ENCODE measurements around the gene IMPDH1.

The IMPDH1 gene

DNA sequence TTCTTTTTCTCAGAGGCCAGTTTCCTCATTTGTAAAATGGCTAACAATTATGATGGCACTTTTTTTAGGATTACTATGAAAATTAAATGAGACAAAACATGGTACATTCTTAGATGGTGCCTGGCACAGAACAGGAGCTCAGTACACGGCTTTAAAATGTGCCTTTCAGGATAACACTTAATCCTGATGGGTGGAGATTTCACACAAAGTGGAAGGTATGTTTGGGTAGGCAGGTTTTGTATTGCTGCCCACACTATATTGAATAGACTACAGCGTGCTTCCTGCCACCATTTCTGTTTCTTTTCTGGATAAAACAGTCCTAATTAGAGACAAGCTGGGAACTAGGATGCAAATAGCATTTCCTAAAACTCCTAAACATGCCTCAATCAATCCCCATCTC is 22.0 kb upstream of the IMPDH1 start:
- Histone ChIP-seq H3K4ac (ENCODE audit: low read length) (no peak overlapping the region), H3K27ac (replicated peaks; ENCODE audit: low read length) (no peak overlapping the region), H3K79me1 (ENCODE audit: low read depth, low read length) (no peaks in the 10 kb centered on the region), H2BK12ac (ENCODE audit: low read length) (no peak overlapping the region), H3K4me3 (ENCODE audit: low read length in 2 of 2) (no peak overlapping the region), H3K4me2 (ENCODE audit: insufficient read depth, low read length, poor library complexity, severe bottlenecking) (no peak overlapping the region), H3K9me3 (replicated peaks in 1 of 2; ENCODE audit: control insufficient read depth in 2 of 2, insufficient read depth in 1 of 2, low read depth in 1 of 2, low read length in 2 of 2) (no peaks in the 10 kb centered on the region), H3K23ac (ENCODE audit: low read depth, low read length, poor library complexity) (no peak overlapping the region), H2AK5ac (ENCODE audit: low read depth, low read length) (no peak overlapping the region), H2AFZ (ENCODE audit: low read length) (no peak overlapping the region), H4K8ac (ENCODE audit: low read depth, low read length) (no peak overlapping the region), H2BK120ac (ENCODE audit: low read depth, low read length) (no peak overlapping the region), H3K27me3 (ENCODE audit: control insufficient read depth in 3 of 3, insufficient read depth in 3 of 3, low read depth in 1 of 3, low read length in 3 of 3) (peaks cover 0 to 41% (median 3%) of the 10 kb centered on the region in 3 experiments), H4K91ac (ENCODE audit: low read depth, low read length, poor library complexity) (no peak overlapping the region), H3K14ac (ENCODE audit: low read length) (no peak overlapping the region), H2BK15ac (ENCODE audit: low read length) (no peak overlapping the region), H3K18ac (ENCODE audit: low read length) (no peak overlapping the region), H3K9ac (ENCODE audit: low read depth, low read length, poor library complexity) (no peak overlapping the region), H3K4me1 (ENCODE audit: control insufficient read depth in 2 of 2, insufficient read depth in 1 of 2, low read depth in 1 of 2, low read length in 2 of 2) (peaks cover 0 to 3% of the 10 kb centered on the region in 2 donors), H3K36me3 (replicated peaks in 1 of 2; ENCODE audit: control insufficient read depth in 2 of 2, insufficient read depth in 2 of 2, low read length in 2 of 2) (no peaks in the 10 kb centered on the region), H2BK5ac (ENCODE audit: low read length) (no peak overlapping the region)
- no peak for DNase-seq (ENCODE audit: low spot score)
- no CpG with 5 or more reads among the region's 2 CpGs for WGBS, 2 donors (ENCODE audit: extremely low coverage in 2 of 2, insufficient read length in 2 of 2, insufficient replicate concordance in 1 of 2)

GRCh38 chr7:128431221-128431620 is 21.4 kb upstream of the IMPDH1 start:
- H3K79me1 ChIP-seq (ENCODE audit: low read depth, low read length): no peaks in the 10 kb centered on the region
- no peak overlapping the region for H3K27ac ChIP-seq (replicated peaks; ENCODE audit: low read length)
- H3K23ac ChIP-seq (ENCODE audit: low read depth, low read length, poor library complexity): no peak overlapping the region
- peaks cover 0 to 41% (median 3%) of the 10 kb centered on the region in 3 experiments for H3K27me3 ChIP-seq (ENCODE audit: control insufficient read depth in 3 of 3, insufficient read depth in 3 of 3, low read depth in 1 of 3, low read length in 3 of 3)
- H2BK15ac ChIP-seq (ENCODE audit: low read length): no peak overlapping the region
- no peak overlapping the region for H2BK12ac ChIP-seq (ENCODE audit: low read length)
- H3K9ac ChIP-seq (ENCODE audit: low read depth, low read length, poor library complexity): no peak overlapping the region
- H2BK5ac ChIP-seq (ENCODE audit: low read length): no peak overlapping the region
- no peak overlapping the region for H2BK120ac ChIP-seq (ENCODE audit: low read depth, low read length)
- peaks cover 0 to 3% of the 10 kb centered on the region in 2 donors for H3K4me1 ChIP-seq (ENCODE audit: control insufficient read depth in 2 of 2, insufficient read depth in 1 of 2, low read depth in 1 of 2, low read length in 2 of 2)
- no peaks in the 10 kb centered on the region for H3K9me3 ChIP-seq (replicated peaks in 1 of 2; ENCODE audit: control insufficient read depth in 2 of 2, insufficient read depth in 1 of 2, low read depth in 1 of 2, low read length in 2 of 2)
- no peak overlapping the region for H3K4me3 ChIP-seq (ENCODE audit: low read length in 2 of 2)
- WGBS, 2 donors (ENCODE audit: extremely low coverage in 2 of 2, insufficient read length in 2 of 2, insufficient replicate concordance in 1 of 2): no CpG with 5 or more reads among the region's 6 CpGs
- no peak overlapping the region for H2AK5ac ChIP-seq (ENCODE audit: low read depth, low read length)
- no peak overlapping the region for H3K14ac ChIP-seq (ENCODE audit: low read length)
- H3K4ac ChIP-seq (ENCODE audit: low read length): no peak overlapping the region
- H3K18ac ChIP-seq (ENCODE audit: low read length): no peak overlapping the region
- H4K91ac ChIP-seq (ENCODE audit: low read depth, low read length, poor library complexity): no peak overlapping the region
- no peaks in the 10 kb centered on the region for H3K36me3 ChIP-seq (replicated peaks in 1 of 2; ENCODE audit: control insufficient read depth in 2 of 2, insufficient read depth in 2 of 2, low read length in 2 of 2)
- no peak overlapping the region for H2AFZ ChIP-seq (ENCODE audit: low read length)
- H3K4me2 ChIP-seq (ENCODE audit: insufficient read depth, low read length, poor library complexity, severe bottlenecking): no peak overlapping the region
- DNase-seq (ENCODE audit: low spot score): no peak
- no peak overlapping the region for H4K8ac ChIP-seq (ENCODE audit: low read depth, low read length)

DNA sequence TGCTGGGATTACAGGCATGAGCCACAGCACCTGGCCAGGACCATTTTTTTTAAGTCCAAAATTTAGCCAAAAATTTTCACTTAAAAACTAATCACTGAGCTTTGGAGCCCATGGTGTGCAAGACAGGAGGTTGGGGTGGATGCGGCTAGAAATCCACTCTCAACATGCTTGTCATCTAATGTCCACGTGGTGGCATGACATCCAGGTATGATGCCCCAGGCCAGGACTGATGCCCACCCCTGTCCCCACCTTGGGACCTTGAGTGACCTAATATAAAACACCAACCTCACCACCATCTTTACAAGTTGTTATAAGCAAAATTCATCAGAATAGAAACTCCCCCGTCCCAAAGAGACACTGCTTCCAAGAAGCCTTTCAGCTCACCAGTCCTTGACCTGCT is 20.4 kb upstream of the IMPDH1 start:
- Histone ChIP-seq H3K4ac (ENCODE audit: low read length) (no peak overlapping the region), H3K36me3 (replicated peaks in 1 of 2; ENCODE audit: control insufficient read depth in 2 of 2, insufficient read depth in 2 of 2, low read length in 2 of 2) (no peaks in the 10 kb centered on the region), H4K8ac (ENCODE audit: low read depth, low read length) (no peak overlapping the region), H4K91ac (ENCODE audit: low read depth, low read length, poor library complexity) (no peak overlapping the region), H2AFZ (ENCODE audit: low read length) (no peak overlapping the region), H2BK5ac (ENCODE audit: low read length) (no peak overlapping the region), H2BK120ac (ENCODE audit: low read depth, low read length) (no peak overlapping the region), H2BK12ac (ENCODE audit: low read length) (no peak overlapping the region), H2BK15ac (ENCODE audit: low read length) (no peak overlapping the region), H3K14ac (ENCODE audit: low read length) (no peak overlapping the region), H3K9ac (ENCODE audit: low read depth, low read length, poor library complexity) (no peak overlapping the region), H3K79me1 (ENCODE audit: low read depth, low read length) (no peaks in the 10 kb centered on the region), H3K4me2 (ENCODE audit: insufficient read depth, low read length, poor library complexity, severe bottlenecking) (no peak overlapping the region), H3K4me1 (ENCODE audit: control insufficient read depth in 2 of 2, insufficient read depth in 1 of 2, low read depth in 1 of 2, low read length in 2 of 2) (peaks cover 0 to 3% of the 10 kb centered on the region in 2 donors), H3K9me3 (replicated peaks in 1 of 2; ENCODE audit: control insufficient read depth in 2 of 2, insufficient read depth in 1 of 2, low read depth in 1 of 2, low read length in 2 of 2) (no peaks in the 10 kb centered on the region), H3K4me3 (ENCODE audit: low read length in 2 of 2) (no peak overlapping the region), H3K27ac (replicated peaks; ENCODE audit: low read length) (no peak overlapping the region), H3K27me3 (ENCODE audit: control insufficient read depth in 3 of 3, insufficient read depth in 3 of 3, low read depth in 1 of 3, low read length in 3 of 3) (peaks cover 0 to 32% (median 3%) of the 10 kb centered on the region in 3 experiments), H2AK5ac (ENCODE audit: low read depth, low read length) (no peak overlapping the region), H3K18ac (ENCODE audit: low read length) (no peak overlapping the region), H3K23ac (ENCODE audit: low read depth, low read length, poor library complexity) (no peak overlapping the region)
- DNase-seq (ENCODE audit: low spot score): no peak
- WGBS, 2 donors (ENCODE audit: extremely low coverage in 2 of 2, insufficient read length in 2 of 2, insufficient replicate concordance in 1 of 2): no CpG with 5 or more reads among the region's 3 CpGs

DNA sequence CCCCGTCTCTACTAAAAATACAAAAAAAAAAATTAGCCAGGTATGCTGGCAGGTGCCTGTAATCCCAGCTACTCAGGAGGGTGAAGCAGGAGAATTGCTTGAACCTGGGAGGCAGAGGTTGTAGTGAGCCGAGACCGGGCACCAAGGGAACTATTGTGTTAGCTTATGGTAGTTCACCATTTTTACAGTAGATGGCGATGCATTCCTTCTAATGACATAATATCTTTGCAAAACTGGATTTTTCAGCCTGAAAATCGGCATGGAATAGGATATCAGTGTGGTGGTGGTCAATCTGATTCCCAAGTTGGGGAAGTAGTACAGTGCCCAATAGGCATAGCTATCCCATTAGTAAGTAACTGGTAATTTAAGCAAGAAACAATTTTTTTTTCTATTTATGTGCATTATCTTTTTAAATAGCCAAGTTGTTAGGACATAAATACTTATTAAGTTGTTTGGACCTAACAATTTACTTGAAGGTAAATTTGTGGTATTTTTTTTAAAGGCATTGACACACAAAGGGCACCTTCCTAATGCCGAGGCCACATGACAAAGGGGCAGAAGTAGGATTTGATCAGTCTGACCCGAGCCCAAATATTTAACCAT is 17.6 kb upstream of the IMPDH1 start:
- Histone ChIP-seq H3K4me1 (ENCODE audit: control insufficient read depth in 2 of 2, insufficient read depth in 1 of 2, low read depth in 1 of 2, low read length in 2 of 2) (peaks cover 0 to 3% of the 10 kb centered on the region in 2 donors), H3K23ac (ENCODE audit: low read depth, low read length, poor library complexity) (no peak overlapping the region), H3K18ac (ENCODE audit: low read length) (no peak overlapping the region), H2BK5ac (ENCODE audit: low read length) (no peak overlapping the region), H2BK120ac (ENCODE audit: low read depth, low read length) (no peak overlapping the region), H3K79me1 (ENCODE audit: low read depth, low read length) (no peaks in the 10 kb centered on the region), H3K27ac (replicated peaks; ENCODE audit: low read length) (no peak overlapping the region), H2BK15ac (ENCODE audit: low read length) (no peak overlapping the region), H3K4me2 (ENCODE audit: insufficient read depth, low read length, poor library complexity, severe bottlenecking) (no peak overlapping the region), H3K4me3 (ENCODE audit: low read length in 2 of 2) (no peak overlapping the region), H3K36me3 (replicated peaks in 1 of 2; ENCODE audit: control insufficient read depth in 2 of 2, insufficient read depth in 2 of 2, low read length in 2 of 2) (no peaks in the 10 kb centered on the region), H4K8ac (ENCODE audit: low read depth, low read length) (no peak overlapping the region), H3K9ac (ENCODE audit: low read depth, low read length, poor library complexity) (no peak overlapping the region), H2AK5ac (ENCODE audit: low read depth, low read length) (no peak overlapping the region), H4K91ac (ENCODE audit: low read depth, low read length, poor library complexity) (no peak overlapping the region), H3K9me3 (replicated peaks in 1 of 2; ENCODE audit: control insufficient read depth in 2 of 2, insufficient read depth in 1 of 2, low read depth in 1 of 2, low read length in 2 of 2) (no peaks in the 10 kb centered on the region), H2BK12ac (ENCODE audit: low read length) (no peak overlapping the region), H2AFZ (ENCODE audit: low read length) (no peak overlapping the region), H3K27me3 (ENCODE audit: control insufficient read depth in 3 of 3, insufficient read depth in 3 of 3, low read depth in 1 of 3, low read length in 3 of 3) (peaks cover 0 to 34% (median 3%) of the 10 kb centered on the region in 3 experiments), H3K14ac (ENCODE audit: low read length) (no peak overlapping the region), H3K4ac (ENCODE audit: low read length) (no peak overlapping the region)
- WGBS, 2 donors (ENCODE audit: extremely low coverage in 2 of 2, insufficient read length in 2 of 2, insufficient replicate concordance in 1 of 2): no CpG with 5 or more reads among the region's 7 CpGs
- DNase-seq (ENCODE audit: low spot score): peak; percentile 61
